ENCODE data around the gene STH. TPM values are rescaled to one million over a fixed set of nuclear protein-coding genes. Genes with fewer than 3 reads are reported as not detected.
A peak's percentile ranks its signal among the peaks of the same experiment; 100 is the strongest.

STH gene
- total RNA-seq, 1 donor from 2014 or later: not detected

GRCh38 chr17:46027048-46027975 is 28.3 kb downstream of the STH start:
- Mint-ChIP-seq H3K9me3 (ENCODE audit: low read depth) (no peaks in the 10 kb centered on the region), H3K36me3 (ENCODE audit: low read depth) (peaks cover 35% of the 10 kb centered on the region), H3K4me1 (ENCODE audit: low read depth) (peaks cover 6% of the 10 kb centered on the region), H3K27ac (ENCODE audit: unreplicated experiment) (peak overlapping the region; percentile 59), H3K4me3 (ENCODE audit: unreplicated experiment) (no peak overlapping the region), H3K27me3 (ENCODE audit: low read depth) (no peaks in the 10 kb centered on the region)
- no peak for DNase-seq (ENCODE audit: low spot score)
- TF ChIP-seq CTCF (IDR thresholded peaks at IDR 0.05): no peak

- DNase-seq (ENCODE audit: low spot score): no peak
- Mint-ChIP-seq H3K27me3 (ENCODE audit: low read depth) (no peaks in the 10 kb centered on the region), H3K4me1 (ENCODE audit: low read depth) (peaks cover 6% of the 10 kb centered on the region), H3K4me3 (ENCODE audit: unreplicated experiment) (no peak overlapping the region), H3K27ac (ENCODE audit: unreplicated experiment) (peak overlapping the region; percentile 59), H3K36me3 (ENCODE audit: low read depth) (peaks cover 35% of the 10 kb centered on the region), H3K9me3 (ENCODE audit: low read depth) (no peaks in the 10 kb centered on the region)
- TF ChIP-seq CTCF (IDR thresholded peaks at IDR 0.05): no peak
Observed at GRCh38 chr17:46027976-46028325, 28.9 kb downstream of the STH start.

- Mint-ChIP-seq H3K4me3 (ENCODE audit: unreplicated experiment) (no peak overlapping the region), H3K4me1 (ENCODE audit: low read depth) (peaks cover 6% of the 10 kb centered on the region), H3K36me3 (ENCODE audit: low read depth) (peaks cover 39% of the 10 kb centered on the region), H3K27me3 (ENCODE audit: low read depth) (no peaks in the 10 kb centered on the region), H3K9me3 (ENCODE audit: low read depth) (no peaks in the 10 kb centered on the region), H3K27ac (ENCODE audit: unreplicated experiment) (no peak overlapping the region)
- no peak for DNase-seq (ENCODE audit: low spot score)
- TF ChIP-seq CTCF (IDR thresholded peaks at IDR 0.05): no peak
Observed at GRCh38 chr17:46028374-46028773, 29.3 kb downstream of the STH start.

- Mint-ChIP-seq H3K27ac (ENCODE audit: unreplicated experiment) (peak overlapping the region; percentile 33), H3K27me3 (ENCODE audit: low read depth) (no peaks in the 10 kb centered on the region), H3K36me3 (ENCODE audit: low read depth) (peaks cover 40% of the 10 kb centered on the region), H3K4me1 (ENCODE audit: low read depth) (peaks cover 6% of the 10 kb centered on the region), H3K4me3 (ENCODE audit: unreplicated experiment) (no peak overlapping the region), H3K9me3 (ENCODE audit: low read depth) (no peaks in the 10 kb centered on the region)
- TF ChIP-seq CTCF (IDR thresholded peaks at IDR 0.05): no peak
- no peak for DNase-seq (ENCODE audit: low spot score)
Observed at GRCh38 chr17:46028981-46029565, 30.0 kb downstream of the STH start.

- TF ChIP-seq CTCF (IDR thresholded peaks at IDR 0.05): no peak
- no peak overlapping the region for H3K4me3 Mint-ChIP-seq (ENCODE audit: unreplicated experiment)
- no peaks in the 10 kb centered on the region for H3K9me3 Mint-ChIP-seq (ENCODE audit: low read depth)
- peak overlapping the region; percentile 33 for H3K27ac Mint-ChIP-seq (ENCODE audit: unreplicated experiment)
- H3K27me3 Mint-ChIP-seq (ENCODE audit: low read depth): no peaks in the 10 kb centered on the region
- no peak for DNase-seq (ENCODE audit: low spot score)
- H3K36me3 Mint-ChIP-seq (ENCODE audit: low read depth): peaks cover 43% of the 10 kb centered on the region
- peaks cover 6% of the 10 kb centered on the region for H3K4me1 Mint-ChIP-seq (ENCODE audit: low read depth)
Observed at GRCh38 chr17:46029627-46030026, 30.6 kb downstream of the STH start.
